AG09309 (cell line): Measurements from ENCODE around the gene FRMD4A.

Source experiments
- DNase-seq: peaks from one replicate; pipeline ENCODE4 v3.0.0-alpha.2; 2010; ENCODE audit warnings: low read depth
- H3K4me3 ChIP-seq: 2 replicates; pipeline ENCODE4 v1.5.1; 2011; ENCODE audit warnings: mild to moderate bottlenecking, low read depth, low read length, moderate library complexity; ENCODE audit not compliant: control insufficient read depth
- CTCF ChIP-seq: IDR thresholded peaks from 2 replicates; pipeline ENCODE4 v1.5.1; 2011; ENCODE audit warnings: mild to moderate bottlenecking, low read depth, low read length, inconsistent platforms; ENCODE audit not compliant: insufficient read depth, control insufficient read depth; ENCODE audit errors: missing control alignments

The FRMD4A gene

DNA sequence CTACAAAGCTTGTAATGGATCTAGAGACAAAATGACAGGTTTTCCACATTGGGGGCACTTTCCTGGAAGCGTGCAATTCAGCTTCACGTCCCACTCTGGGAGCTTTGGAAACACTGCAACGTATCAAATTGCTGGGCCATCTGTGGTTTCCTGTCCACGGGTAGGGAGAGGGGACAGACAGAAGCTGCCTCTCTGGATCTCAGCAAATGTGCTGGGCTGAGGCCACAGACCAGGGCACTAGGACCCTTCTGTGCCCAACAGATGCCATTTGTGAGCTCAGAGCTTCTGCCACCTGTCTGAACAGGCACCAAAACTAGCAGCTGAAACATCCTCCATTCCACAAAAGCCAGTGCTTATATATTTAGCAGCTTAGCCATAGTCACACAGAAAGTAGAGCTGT lies 40.9 kb upstream of the FRMD4A start:
- no peak for DNase-seq
- TF ChIP-seq CTCF: no peak
- H3K4me3 ChIP-seq: no peak overlapping the region

- TF ChIP-seq CTCF: no peak
- no peak for DNase-seq
- no peak overlapping the region for H3K4me3 ChIP-seq
These were observed 40.2 kb upstream of the FRMD4A start for GRCh38 chr10:14370894-14371293.

GRCh38 chr10:14369906-14370305 lies 39.2 kb upstream of the FRMD4A start:
- no peak overlapping the region for H3K4me3 ChIP-seq
- no peak for DNase-seq
- TF ChIP-seq CTCF: no peak

GRCh38 chr10:14366760-14367159 lies 36.0 kb upstream of the FRMD4A start:
- DNase-seq: no peak
- no peak overlapping the region for H3K4me3 ChIP-seq
- TF ChIP-seq CTCF: no peak

- no peak overlapping the region for H3K4me3 ChIP-seq
- TF ChIP-seq CTCF: no peak
- DNase-seq: no peak
These were observed 34.5 kb upstream of the FRMD4A start for GRCh38 chr10:14365266-14365665.

GRCh38 chr10:14362104-14362503 lies 31.4 kb upstream of the FRMD4A start:
- H3K4me3 ChIP-seq: no peak overlapping the region
- TF ChIP-seq CTCF: no peak
- no peak for DNase-seq

- H3K4me3 ChIP-seq: no peak overlapping the region
- no peak for DNase-seq
- no peak for TF ChIP-seq CTCF
These were observed 30.2 kb upstream of the FRMD4A start for GRCh38 chr10:14360961-14361360.
